Mammary epithelial cell (primary cell): ENCODE measurements around the gene STK24.

Experiments
- EZH2 ChIP-seq: IDR thresholded peaks from 2 replicates; pipeline ENCODE4 v1.6.1; 2012; ENCODE audit warnings: low read length, inconsistent platforms, borderline replicate concordance
- TF ChIP-seq, protein P1 (sequence below), 2 donors: IDR thresholded peaks in 1 of 2; conservative IDR thresholded peaks in 1 of 2; 2 replicates each; pipeline ENCODE4 v1.5.1; 2011 to 2012; ENCODE audit warnings: inconsistent platforms in 2 of 2, low read length in 2 of 2, mild to moderate bottlenecking in 2 of 2, control low read depth in 1 of 2, low read depth in 1 of 2; ENCODE audit not compliant: insufficient read depth in 1 of 2; ENCODE audit errors: extremely low read depth in 1 of 2

DNA sequence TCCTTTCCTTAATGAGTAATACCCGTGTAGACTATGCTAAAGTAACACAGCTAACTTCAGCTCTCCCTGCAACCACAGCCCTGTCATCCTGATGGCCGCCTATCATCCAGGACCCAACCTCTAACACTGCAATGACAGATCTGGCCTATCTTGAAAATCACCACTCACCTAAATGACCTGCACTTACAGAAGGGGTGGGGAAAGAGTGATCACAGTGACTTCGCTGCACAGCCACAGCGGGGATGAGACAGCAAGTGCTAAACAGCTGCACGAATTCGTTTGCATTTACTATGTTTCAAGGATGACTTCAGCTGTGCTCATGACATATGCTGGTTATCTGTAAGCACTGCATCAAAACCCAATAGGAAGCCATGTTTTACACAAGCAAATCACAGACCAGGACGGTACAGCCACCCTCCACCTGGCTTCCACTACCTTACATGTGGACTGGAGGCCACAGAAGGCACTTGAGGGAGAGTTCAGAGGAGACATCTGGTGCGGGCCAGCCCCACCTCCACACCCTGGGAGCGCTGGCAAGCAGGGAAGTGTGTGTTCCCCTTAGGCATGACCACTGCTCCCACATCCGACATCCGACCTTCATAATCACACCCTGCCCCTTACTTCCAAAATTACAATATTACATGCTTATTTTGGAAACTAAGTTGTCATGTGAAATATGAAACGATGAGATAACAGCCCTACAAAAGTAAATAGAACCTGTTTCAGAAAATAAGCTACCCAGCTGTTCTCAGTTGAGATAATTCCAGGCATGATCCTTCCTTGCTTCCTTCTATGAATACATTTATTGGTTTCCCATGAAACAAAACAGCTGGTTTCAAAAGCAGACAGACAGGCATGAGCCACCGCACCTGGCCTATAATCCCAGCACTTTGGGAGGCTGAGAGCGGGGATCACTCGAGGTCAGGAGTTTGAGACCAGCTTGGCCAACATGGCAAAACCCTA lies 95.7 kb downstream of the STK24 start:
- TF ChIP-seq, protein P1, sequence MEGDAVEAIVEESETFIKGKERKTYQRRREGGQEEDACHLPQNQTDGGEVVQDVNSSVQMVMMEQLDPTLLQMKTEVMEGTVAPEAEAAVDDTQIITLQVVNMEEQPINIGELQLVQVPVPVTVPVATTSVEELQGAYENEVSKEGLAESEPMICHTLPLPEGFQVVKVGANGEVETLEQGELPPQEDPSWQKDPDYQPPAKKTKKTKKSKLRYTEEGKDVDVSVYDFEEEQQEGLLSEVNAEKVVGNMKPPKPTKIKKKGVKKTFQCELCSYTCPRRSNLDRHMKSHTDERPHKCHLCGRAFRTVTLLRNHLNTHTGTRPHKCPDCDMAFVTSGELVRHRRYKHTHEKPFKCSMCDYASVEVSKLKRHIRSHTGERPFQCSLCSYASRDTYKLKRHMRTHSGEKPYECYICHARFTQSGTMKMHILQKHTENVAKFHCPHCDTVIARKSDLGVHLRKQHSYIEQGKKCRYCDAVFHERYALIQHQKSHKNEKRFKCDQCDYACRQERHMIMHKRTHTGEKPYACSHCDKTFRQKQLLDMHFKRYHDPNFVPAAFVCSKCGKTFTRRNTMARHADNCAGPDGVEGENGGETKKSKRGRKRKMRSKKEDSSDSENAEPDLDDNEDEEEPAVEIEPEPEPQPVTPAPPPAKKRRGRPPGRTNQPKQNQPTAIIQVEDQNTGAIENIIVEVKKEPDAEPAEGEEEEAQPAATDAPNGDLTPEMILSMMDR (conservative IDR thresholded peaks at IDR 0.05 in 1 of 2, IDR thresholded peaks at IDR 0.05 in 1 of 2; ENCODE audit: extremely low read depth in 1 of 2, insufficient read depth in 1 of 2, low read depth in 1 of 2, low read length in 2 of 2), result no peak
- TF ChIP-seq EZH2, result no peak
